Muscle of arm (tissue), 12 donors: ENCODE measurements around the gene GAS7. TPM values are rescaled to one million over a fixed set of nuclear protein-coding genes. Genes with fewer than 3 reads are reported as not detected.

ENCODE experiments used
- polyA plus RNA-seq, 12 donors: library from polyadenylated mRNA; unstranded; fragments of 120-200 nt; gene quantifications; one replicate each; pipeline ENCODE4 v1.2.1, GENCODE V29; 2013; ENCODE audit not compliant: insufficient read length in 12 of 12

GAS7 gene
- polyA plus RNA-seq, 12 donors: 49.1 to 97.0 (median 61.1) TPM; not detected in 1

Other genes starting within 250 kb of the GAS7 start
- 10 to 100 TPM in 1 of 12 donors, 1 to 10 TPM in 4, under 1 TPM in 6, not detected in 1; 0.39 to 33.1 (median 0.94) TPM for gene MYH13, start 174.4 kb upstream of the GAS7 start, polyA plus RNA-seq
- 1,000 to 10,000 TPM in 8 of 12 donors, 100 to 1,000 TPM in 4; 458 to 4,327 (median 1,781) TPM for gene MYH8, start 223.3 kb upstream of the GAS7 start, polyA plus RNA-seq